Left renal pelvis (tissue), 4 donors: Measurements from ENCODE around the gene KDSR. TPM values are rescaled to one million over a fixed set of nuclear protein-coding genes. Genes with fewer than 3 reads are reported as not detected.

Experiments
- DNase-seq, 4 donors: peaks; one replicate each; pipeline ENCODE4 v3.0.0-alpha.2; 2013; ENCODE audit warnings: low read depth in 4 of 4, low spot score in 3 of 4
- polyA plus RNA-seq, 4 donors: library from polyadenylated mRNA; unstranded; fragments of 120-200 nt; gene quantifications; one replicate each; pipeline ENCODE4 v1.2.1, GENCODE V29; 2013; ENCODE audit not compliant: insufficient read length in 4 of 4

Gene KDSR
- 10 to 100 TPM; 41.7 to 53.1 (median 46.0) TPM for polyA plus RNA-seq

GRCh38 chr18:63367053-63367953 is at the start of gene KDSR:
Gene KDSR (minus strand): TSS chr18:63367206. CDS start chr18:63367118, 88 bp downstream.
- DNase-seq, result peak; percentile 92 to 98 (median 97)

- no peak for DNase-seq
Observed at GRCh38 chr18:63412953-63413352, 45.9 kb upstream of the KDSR start.

GRCh38 chr18:63410792-63411191 is 43.8 kb upstream of the KDSR start:
- no peak for DNase-seq

DNA sequence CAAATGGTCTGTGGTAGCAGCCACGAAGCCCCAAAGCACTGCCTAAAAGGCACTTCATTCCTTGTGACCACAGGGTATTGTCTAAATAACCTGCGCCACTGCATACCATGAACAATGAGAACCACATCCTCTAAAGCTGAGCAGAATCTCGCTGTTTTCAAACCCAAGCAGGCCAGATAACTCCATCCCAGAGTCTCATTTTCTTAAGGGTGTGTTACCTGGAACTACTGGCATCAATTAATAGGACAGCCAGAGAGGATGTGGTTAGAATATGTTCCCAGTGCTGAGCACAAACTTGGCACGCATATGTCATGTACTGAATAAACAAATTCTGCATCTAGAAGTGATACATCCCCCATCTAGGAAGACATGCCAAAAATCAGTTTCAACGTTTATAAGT is 42.3 kb upstream of the KDSR start:
- DNase-seq, result no peak

DNA sequence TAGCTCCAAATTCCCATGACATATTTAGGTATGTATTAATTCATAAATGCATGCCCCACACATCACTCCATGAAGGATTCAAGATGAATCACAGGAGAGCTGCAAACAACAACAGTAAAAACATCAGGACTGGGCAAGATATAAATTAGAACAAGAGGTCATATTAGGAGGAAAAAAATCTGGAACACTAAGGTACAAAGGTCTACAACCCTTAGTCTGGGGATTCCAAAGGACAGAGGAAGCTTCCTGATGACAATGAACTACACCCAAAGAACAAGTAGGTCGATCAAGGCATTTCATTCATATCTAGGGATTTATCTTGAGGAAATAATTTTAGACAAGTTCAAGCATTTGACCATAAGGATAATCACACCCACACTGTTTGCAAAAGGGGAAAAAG is 40.7 kb upstream of the KDSR start:
- DNase-seq, result no peak

DNA sequence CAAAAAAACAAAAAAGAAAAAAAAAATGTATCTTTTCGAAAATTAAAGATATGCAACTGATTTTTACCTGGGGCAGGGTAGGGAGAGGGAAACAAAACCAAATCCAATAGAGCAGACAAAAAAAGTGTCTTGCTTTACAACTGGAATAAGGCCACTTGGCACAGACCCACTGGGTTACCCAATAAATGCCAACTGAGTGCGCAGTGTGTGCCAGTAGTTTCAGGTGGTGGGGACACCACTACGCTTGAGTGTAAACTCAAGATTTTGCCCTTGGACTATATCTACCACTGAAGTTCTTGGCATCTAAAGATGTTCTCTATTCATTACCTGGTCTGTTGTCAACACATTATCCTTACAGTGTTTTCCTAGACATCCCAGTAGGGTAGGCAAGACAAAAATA is 39.0 kb upstream of the KDSR start:
- no peak for DNase-seq

- DNase-seq, result no peak
Observed at GRCh38 chr18:63402246-63403162, 35.5 kb upstream of the KDSR start.

GRCh38 chr18:63399300-63399699 is 32.3 kb upstream of the KDSR start:
- DNase-seq, result no peak

- DNase-seq, result no peak
Observed at GRCh38 chr18:63397349-63397748, 30.3 kb upstream of the KDSR start.

GRCh38 chr18:63395503-63395902 is 28.5 kb upstream of the KDSR start:
- DNase-seq, result no peak

- DNase-seq, result no peak
Observed at GRCh38 chr18:63394954-63395353, 27.9 kb upstream of the KDSR start.

- no peak for DNase-seq
Observed at GRCh38 chr18:63387861-63388260, 20.9 kb upstream of the KDSR start.

DNA sequence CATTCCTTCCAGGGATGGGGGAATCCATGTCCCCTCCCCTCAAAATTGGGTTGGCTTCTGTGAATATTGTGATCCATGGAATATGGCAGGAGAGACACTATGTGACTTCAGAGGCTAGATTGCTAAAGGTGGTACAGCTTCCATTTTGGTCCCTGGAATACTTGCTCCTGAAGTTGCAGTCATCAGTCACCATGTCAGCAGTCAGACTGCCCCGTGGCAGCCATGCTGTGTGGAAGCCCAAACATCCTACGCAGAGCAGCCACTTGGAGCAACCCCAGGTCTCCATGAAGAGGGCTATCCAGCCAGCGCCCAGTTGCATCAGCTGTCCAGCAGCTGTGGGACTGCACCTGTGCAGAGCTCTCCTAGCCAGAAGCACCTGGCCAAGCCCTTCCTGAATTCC is 15.8 kb upstream of the KDSR start:
- DNase-seq, result no peak

DNA sequence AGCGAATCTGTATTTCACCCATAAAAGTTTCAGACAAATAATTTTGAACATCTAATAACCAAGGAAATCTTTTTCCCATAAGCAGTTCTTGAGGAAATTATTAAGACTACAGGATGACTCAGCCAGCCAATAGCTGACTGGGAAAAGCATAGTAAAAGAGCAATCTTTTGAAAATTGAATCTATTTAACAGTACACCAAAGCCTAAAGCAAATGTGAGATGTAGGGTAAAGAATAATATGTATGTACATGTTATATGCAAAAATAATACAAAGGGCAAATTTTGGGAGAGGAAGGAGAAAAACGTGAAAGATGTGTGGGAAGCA is 12.6 kb upstream of the KDSR start:
- no peak for DNase-seq

DNA sequence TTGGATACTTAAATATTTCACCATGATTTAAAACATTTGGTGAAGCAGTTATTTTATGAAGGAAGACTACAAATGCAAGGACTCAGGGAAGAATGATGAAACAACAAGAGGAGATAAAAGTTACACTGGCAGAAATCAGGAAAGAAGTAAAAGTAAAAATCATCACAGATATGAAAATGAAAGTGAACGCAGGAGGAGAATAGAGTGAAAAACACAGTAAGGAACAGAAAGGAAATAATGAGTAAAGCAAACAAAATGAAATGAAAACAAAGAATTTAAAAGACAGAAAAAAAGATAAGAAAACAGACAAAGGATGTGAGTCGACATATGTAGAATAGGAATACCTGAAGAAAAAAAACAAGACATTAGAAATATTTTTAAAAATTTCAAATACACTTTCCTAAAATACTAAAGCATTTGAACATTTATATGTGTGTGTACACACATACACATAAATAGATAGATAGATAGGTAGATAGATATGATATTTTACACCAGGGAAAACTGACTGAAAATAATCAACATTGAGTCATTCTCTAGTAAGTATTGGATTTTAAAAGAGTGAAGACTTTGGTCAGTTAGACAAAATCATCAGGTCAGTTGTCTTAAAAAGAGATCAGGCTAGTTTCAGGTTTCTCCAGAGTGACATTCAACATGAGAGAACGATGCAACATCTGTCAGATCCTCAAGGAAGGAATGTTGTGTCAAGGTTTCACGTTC is 12.1 kb upstream of the KDSR start:
- DNase-seq, result no peak

GRCh38 chr18:63377275-63377980 is 10.4 kb upstream of the KDSR start:
- no peak for DNase-seq

DNA sequence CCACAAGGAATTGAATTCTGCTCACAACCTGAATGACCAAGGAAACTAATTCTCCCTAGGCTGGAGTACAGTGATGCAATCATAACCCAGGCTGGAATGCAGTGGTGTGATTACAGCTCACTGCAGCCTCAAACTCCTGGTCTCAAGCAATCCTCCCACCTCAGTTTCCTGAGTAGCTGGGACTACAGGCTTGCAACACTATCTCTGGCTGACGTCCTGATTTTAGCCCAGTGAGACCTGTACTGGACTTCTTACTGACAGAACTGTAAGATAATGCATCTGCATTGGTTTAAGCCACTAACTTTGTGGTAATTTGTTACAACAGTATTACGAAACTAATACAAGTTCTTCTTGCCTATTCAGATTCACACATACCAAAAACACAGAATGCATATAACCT is 9.5 kb upstream of the KDSR start:
- DNase-seq, result no peak

GRCh38 chr18:63374540-63374939 is 7.5 kb upstream of the KDSR start:
- DNase-seq, result no peak

DNA sequence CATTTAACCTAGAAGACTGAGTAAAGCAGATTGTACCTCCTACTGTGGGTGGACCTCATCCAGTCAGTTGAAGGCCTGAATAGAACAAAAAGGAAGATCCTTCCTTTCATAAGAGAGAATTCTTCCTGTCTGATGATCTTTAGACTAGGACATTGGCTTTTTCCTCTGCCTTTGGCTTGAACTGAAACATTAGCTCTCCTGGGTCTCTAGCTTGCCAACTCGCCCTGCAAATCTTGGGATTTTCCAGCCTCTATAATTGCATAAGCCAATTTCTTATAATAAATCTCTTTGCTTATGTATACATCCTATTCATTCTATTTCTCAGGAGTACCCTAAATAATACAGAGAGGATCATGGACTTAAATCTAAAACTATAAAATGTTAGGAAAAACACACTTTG is 6.2 kb upstream of the KDSR start:
- DNase-seq, result no peak

GRCh38 chr18:63368611-63369010 is 1.6 kb upstream of the KDSR start:
- no peak for DNase-seq
